DMS53 treated with DMSO at 0.1 percent for 48 hours (cell line): ENCODE data around the gene PHF14.

ENCODE experiments used
- DNase-seq: peaks from one replicate; lab custom pipeline; 2025; ENCODE audit not compliant: unreplicated experiment; lab: John Stamatoyannopoulos, UW

Gene PHF14

DNA sequence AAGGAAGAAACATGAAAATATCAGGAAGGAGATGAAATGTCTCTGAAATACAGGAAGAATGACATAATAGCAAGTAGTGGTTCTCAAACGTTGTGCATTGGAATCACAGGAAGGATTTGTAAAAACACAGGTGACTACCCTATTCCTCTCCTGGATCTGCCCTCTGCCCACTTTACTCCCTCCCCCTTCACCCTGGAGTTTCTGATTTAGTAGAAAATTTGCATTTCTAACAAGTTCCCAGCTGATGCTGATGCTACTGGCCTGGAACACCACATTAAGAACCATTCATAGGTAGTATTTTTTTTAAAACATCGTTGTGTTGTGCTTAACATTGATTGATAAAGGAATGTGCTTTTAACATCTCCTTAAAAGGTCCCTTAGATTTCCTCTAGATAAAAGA is 130.9 kb downstream of the PHF14 start:
- DNase-seq: no peak

GRCh38 chr7:11109659-11110058 is 136.0 kb downstream of the PHF14 start:
- no peak for DNase-seq

DNA sequence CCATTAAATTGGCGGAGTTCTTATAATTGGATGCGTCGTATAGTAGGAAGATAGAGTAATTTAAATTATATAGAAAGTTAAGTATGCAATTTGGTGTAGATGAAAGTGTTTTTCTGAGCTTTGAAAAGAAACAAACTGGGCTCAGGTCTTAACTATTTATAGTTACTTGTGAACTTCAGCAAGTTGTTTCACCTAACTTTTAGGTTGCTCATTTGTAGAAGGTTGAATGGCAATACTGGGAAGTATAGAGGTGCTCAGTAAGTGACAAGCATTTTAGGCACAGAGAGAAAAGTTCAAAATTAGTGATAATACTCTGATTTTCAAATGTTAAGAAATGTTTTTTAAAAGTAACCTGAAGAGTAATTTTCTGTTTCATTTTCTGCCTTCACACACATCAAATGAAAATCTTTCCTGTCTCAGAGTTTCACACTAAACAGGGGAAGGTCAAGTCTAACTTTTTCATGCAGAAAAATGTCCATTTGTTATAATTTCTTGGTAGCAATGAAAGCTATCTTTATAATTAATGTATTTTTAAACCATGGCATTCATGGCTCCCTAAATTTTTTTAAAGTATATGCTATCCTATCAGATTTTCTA is 146.5 kb downstream of the PHF14 start:
- no peak for DNase-seq

DNA sequence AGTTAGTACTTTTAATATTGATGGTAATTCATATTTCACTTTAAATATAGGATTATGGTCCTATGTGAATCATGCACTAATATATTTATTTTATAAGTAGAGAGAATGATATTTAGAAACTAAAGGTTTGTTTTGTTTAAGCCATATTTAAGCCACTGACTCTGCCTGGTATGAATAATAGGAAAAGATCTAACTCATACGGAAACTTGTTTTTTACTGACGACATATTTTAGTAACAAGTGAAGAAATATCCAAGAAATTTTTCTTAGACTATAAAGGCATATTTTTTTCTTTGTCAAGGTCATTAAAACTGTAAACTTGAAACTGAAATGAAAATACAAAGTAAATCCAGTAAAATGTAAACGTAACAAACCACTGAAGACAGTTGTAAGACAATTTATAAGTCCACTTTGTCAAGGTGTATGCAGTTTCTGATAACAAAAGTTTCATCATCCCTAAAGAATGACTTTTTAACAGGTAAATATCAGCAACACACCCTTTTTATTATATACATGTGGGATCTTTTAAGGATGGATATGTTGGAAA is 147.1 kb downstream of the PHF14 start:
- DNase-seq: no peak

GRCh38 chr7:11124856-11125559 is 151.3 kb downstream of the PHF14 start:
- DNase-seq: no peak

DNA sequence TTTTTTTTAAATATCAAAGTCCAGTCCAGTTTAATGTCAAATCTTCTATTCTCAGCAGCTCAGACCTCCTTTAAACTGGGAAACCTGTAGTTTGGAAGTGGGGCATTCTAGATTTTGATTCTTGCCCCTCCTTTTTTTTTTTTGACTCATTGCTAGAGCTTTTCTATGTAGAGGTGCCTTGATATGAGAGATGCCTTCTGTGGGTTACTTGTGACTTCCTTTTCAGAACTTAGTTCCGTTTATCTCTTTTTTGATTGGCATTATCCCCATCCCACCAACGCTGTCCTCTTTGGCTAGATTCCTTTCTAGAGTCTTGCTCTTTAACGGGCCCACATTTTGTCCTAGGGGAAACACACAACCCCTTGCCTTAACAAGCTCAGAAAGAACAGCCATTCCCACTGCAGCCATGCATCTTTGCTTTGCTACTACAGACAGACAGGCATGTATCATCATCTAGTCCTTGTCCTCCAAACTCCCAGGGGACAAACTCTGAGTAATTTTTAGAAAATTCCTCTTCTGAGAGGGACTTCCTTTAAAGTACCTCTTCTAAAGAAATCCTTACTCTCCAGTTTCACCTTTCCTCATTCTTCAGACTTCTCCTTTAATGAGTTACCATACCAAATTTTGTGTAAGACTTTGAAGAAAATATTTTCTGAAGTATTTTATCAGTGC is 153.6 kb downstream of the PHF14 start:
- no peak for DNase-seq

- DNase-seq: no peak
Measured at GRCh38 chr7:11127988-11128387, 154.3 kb downstream of the PHF14 start.

DNA sequence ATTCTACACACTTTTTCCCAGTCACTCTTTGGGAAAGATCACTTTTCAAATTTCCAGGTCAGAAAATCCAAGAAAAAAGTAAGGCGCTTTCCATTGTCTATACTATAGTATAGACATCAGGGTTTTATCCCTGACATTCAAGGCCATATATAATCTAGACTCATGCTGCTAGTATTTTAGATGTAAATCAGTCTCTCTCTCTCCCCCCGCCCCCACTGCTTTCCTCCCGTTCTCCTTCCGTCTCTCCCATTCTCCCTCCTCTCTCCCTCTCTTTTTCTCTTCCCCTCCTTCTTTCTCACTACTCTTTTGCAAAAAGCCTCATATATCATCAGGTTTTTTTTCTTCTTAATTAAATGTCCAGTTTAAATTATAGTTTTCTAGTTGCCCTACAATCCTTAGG is 154.8 kb downstream of the PHF14 start:
- no peak for DNase-seq

- DNase-seq: no peak
Measured at GRCh38 chr7:11130012-11130411, 156.3 kb downstream of the PHF14 start.

DNA sequence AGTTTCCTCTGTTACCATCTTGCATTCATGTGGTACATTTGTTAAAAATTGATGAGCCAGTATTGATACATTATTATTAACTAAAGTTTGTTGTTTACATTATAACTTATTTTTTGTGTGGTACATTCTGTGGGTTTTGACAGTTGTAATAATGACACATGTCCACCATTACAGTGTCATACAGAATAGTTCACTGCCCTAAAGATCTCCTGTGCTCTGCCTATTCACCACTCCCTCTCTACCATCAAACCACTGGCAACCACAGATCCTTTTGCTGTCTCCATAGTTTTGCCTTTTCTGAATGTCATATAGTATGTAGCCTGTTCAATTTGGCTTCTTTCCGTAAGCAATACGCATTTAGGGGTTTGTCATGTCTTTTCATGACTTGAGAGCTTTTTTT is 156.9 kb downstream of the PHF14 start:
- DNase-seq: no peak

- no peak for DNase-seq
Measured at GRCh38 chr7:11133436-11133959, 159.8 kb downstream of the PHF14 start.

GRCh38 chr7:11135573-11135972 is 161.9 kb downstream of the PHF14 start:
- no peak for DNase-seq

DNA sequence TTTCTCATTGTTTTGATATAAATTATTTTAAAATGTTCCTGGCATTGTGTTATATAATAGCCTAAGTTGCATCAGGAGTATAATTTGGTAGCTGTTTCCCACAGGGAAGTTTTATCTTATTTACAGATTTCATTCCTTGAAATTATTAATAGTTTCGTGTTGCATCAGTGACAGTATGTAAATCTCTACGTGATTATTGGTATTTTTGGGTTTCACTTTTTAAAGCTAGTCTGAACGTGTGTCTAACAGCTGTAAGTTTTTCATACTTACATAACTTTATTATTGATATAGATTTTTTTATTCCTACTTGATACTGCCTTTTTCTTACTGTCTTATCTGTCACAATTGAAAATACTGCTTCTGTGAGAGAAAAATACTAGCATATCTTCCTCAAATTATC is 167.9 kb downstream of the PHF14 start:
- DNase-seq: no peak

DNA sequence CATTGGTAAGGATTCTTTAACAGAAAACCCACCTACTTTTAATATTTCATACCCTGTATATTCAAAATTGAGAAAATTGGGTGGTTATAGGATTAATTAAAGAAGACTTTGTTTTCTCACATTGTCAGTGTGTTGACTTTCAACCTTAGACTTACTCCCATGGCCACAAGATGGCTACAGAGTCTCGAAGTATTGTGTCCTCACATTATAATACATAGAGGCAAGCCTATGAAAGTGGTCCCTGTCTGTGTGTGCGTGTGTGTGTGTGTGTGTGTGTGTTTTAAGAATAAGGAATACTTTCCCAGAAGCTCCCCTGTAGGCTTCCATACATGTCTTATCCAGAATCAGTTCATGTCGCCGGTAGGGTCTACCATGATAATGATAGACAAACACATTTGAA is 180.0 kb downstream of the PHF14 start:
- DNase-seq: no peak

GRCh38 chr7:11155883-11156282 is 182.2 kb downstream of the PHF14 start:
- no peak for DNase-seq

DNA sequence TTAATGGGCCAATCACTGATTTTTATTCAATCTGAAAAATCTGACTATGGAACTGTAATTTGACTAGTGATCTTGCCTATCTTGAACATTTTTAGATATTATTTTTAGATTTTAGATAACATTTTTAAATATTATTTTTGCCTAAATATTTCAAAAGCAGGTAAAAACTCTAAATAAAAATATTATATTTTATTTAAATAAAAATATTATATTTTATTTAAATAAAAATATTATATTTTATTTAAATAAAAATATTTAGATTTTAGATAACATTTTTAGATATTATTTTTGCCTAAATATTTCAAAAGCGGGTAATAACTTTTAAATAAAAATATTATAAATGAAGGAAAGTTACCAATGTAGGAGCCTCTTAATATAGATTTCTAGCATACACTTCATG is 187.8 kb downstream of the PHF14 start:
- DNase-seq: no peak

- no peak for DNase-seq
Measured at GRCh38 chr7:11163220-11163619, 189.5 kb downstream of the PHF14 start.

- no peak for DNase-seq
Measured at GRCh38 chr7:11166051-11166450, 192.4 kb downstream of the PHF14 start.

- DNase-seq: no peak
Measured at GRCh38 chr7:11168650-11169170, 195.0 kb downstream of the PHF14 start.

GRCh38 chr7:11170175-11170574 is 196.5 kb downstream of the PHF14 start:
- no peak for DNase-seq

DNA sequence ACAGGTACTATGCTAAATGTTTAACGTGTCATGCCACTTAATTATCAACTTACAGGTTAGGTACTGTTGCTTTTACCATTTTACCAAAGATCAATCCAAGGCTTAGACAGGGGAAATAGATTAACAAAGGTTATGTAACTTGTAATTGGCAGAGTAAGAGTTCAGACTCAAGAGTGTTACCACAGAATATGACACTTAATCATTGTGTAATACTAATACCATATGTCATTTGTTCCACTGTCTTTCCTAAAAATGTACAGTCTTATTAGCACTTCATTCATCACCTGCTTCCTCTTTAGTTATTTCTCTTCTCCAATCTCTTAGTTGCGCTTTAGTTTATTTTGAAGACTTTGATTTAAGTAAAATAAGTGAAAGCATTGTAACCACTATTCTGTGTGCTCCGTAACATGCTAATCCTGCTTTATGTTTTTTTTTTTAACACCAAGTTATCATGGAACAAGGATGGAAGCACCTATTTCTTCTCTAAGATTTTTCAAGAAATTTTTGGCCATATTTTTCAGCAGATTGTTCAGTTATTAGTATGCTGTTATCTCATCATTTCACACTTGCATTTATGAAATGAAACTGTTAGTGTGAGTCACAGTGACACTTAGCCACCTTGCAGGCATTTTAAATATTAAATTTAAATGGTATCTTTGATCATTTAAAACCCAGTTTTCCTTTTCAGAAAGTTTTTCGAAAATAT is 197.3 kb downstream of the PHF14 start:
- no peak for DNase-seq
